IMR-90 (cell line): ENCODE measurements around the gene PCED1B. TPM values are rescaled to one million over a fixed set of nuclear protein-coding genes. Genes with fewer than 3 reads are reported as not detected.

Experiments
- ATAC-seq: fragments of 200-7000 bp; cut with Tn5 transposase; 2 replicates; pipeline ENCODE4 v1.9.1; 2020; ENCODE audit warnings: low read depth, mild to moderate bottlenecking, moderate library complexity
- BruUV-seq: library from RNA; stranded (reverse); fragments of 400-500 nt; replicated peaks from 2 replicates; lab custom pipeline; 2021; lab: Mats Ljungman, UMichigan
- CTCF ChIA-PET: fragments of 300-600 bp; formaldehyde crosslinking; extraction: SDS; loops from one replicate; lab custom pipeline; 2021; ENCODE audit warnings: antibody characterized with exemption; lab: Yijun Ruan, JAX
- POLR2A ChIA-PET: fragments of 300-600 bp; sonication (Branson Sonifier 250); formaldehyde crosslinking; loops from one replicate; lab custom pipeline; 2022; ENCODE audit warnings: antibody characterized with exemption; ENCODE audit not compliant: unreplicated experiment; lab: Charles Lee
- DNase-seq: peaks from one replicate; pipeline ENCODE4 v3.0.0; 2013
- H2AFZ ChIP-seq: replicated peaks from 2 replicates; pipeline ENCODE3; 2013; ENCODE audit warnings: low read length, mild to moderate bottlenecking; ENCODE audit not compliant: poor library complexity
- H2AK5ac ChIP-seq: 2 replicates; pipeline ENCODE4 v1.6.1; 2013; ENCODE audit warnings: low read depth, low read length, inconsistent platforms
- H2AK9ac ChIP-seq: replicated peaks from 2 replicates; pipeline ENCODE3; 2013; ENCODE audit warnings: mild to moderate bottlenecking, low read depth, low read length, moderate library complexity; ENCODE audit not compliant: poor library complexity
- H2BK120ac ChIP-seq: 2 replicates; pipeline ENCODE4 v1.6.1; 2013; ENCODE audit warnings: low read depth, low read length, inconsistent platforms
- H2BK15ac ChIP-seq: 3 replicates; pipeline ENCODE4 v1.6.1; 2013; ENCODE audit warnings: low read depth, low read length, inconsistent platforms
- H2BK20ac ChIP-seq: 2 replicates; pipeline ENCODE4 v1.6.1; 2013; ENCODE audit warnings: low read depth, mild to moderate bottlenecking, inconsistent platforms, low read length, moderate library complexity
- H2BK5ac ChIP-seq: 2 replicates; pipeline ENCODE4 v1.6.1; 2013; ENCODE audit warnings: mild to moderate bottlenecking, low read depth, low read length, inconsistent platforms; ENCODE audit not compliant: poor library complexity, severe bottlenecking
- H3K14ac ChIP-seq: replicated peaks from 2 replicates; pipeline ENCODE4 v1.6.1; 2013; ENCODE audit warnings: low read depth, low read length, inconsistent platforms
- H3K18ac ChIP-seq: 2 replicates; pipeline ENCODE4 v1.6.1; 2013; ENCODE audit warnings: low read depth, low read length, control low read depth
- H3K23ac ChIP-seq: 2 replicates; pipeline ENCODE4 v1.6.1; 2013; ENCODE audit warnings: low read depth, low read length, inconsistent platforms
- H3K27ac ChIP-seq: 2 replicates; pipeline ENCODE4 v1.5.1; 2013; ENCODE audit warnings: mild to moderate bottlenecking, control low read depth, low read length; ENCODE audit not compliant: insufficient read depth
- H3K27me3 ChIP-seq: 2 replicates; pipeline ENCODE4 v1.6.1; 2013; ENCODE audit warnings: low read length; ENCODE audit not compliant: control insufficient read depth, insufficient read depth
- H3K36me3 ChIP-seq: 2 replicates; pipeline ENCODE4 v1.6.1; 2013; ENCODE audit warnings: low read length, mixed read lengths; ENCODE audit not compliant: control insufficient read depth, insufficient read depth
- H3K4ac ChIP-seq: 2 replicates; pipeline ENCODE4 v1.6.1; 2013; ENCODE audit warnings: low read depth, low read length, inconsistent platforms
- H3K4me1 ChIP-seq: 2 replicates; pipeline ENCODE4 v1.6.1; 2013; ENCODE audit warnings: low read length, mixed read lengths; ENCODE audit not compliant: control insufficient read depth, insufficient read depth
- H3K4me2 ChIP-seq: 2 replicates; pipeline ENCODE4 v1.6.1; 2013; ENCODE audit warnings: low read depth, mild to moderate bottlenecking, control low read depth, low read length, moderate library complexity
- H3K4me3 ChIP-seq: 2 replicates; pipeline ENCODE4 v1.5.1; 2013; ENCODE audit warnings: low read depth, mild to moderate bottlenecking, control low read depth, low read length, moderate library complexity; ENCODE audit not compliant: insufficient read depth
- H3K56ac ChIP-seq: 2 replicates; pipeline ENCODE4 v1.6.1; 2013; ENCODE audit warnings: low read length, inconsistent platforms; ENCODE audit not compliant: insufficient read depth; ENCODE audit errors: extremely low read depth
- H3K79me1 ChIP-seq, 2 experiments: 2 replicates each; pipeline ENCODE4 v1.6.1; 2013; ENCODE audit warnings: low read length in 2 of 2, inconsistent platforms in 1 of 2, low read depth in 1 of 2
- H3K9ac ChIP-seq: 2 replicates; pipeline ENCODE4 v1.6.1; 2013; ENCODE audit warnings: low read depth, low read length, control low read depth
- H3K9me1 ChIP-seq: 2 replicates; pipeline ENCODE4 v1.6.1; 2013; ENCODE audit warnings: low read length, inconsistent platforms; ENCODE audit not compliant: insufficient read depth
- H3K9me3 ChIP-seq: 2 replicates; pipeline ENCODE4 v1.6.1; 2013; ENCODE audit warnings: low read length; ENCODE audit not compliant: control insufficient read depth, insufficient read depth
- H4K20me1 ChIP-seq: 2 replicates; pipeline ENCODE4 v1.6.1; 2013; ENCODE audit warnings: low read length, inconsistent platforms; ENCODE audit not compliant: insufficient read depth
- H4K5ac ChIP-seq: 2 replicates; pipeline ENCODE4 v1.6.1; 2013; ENCODE audit warnings: mild to moderate bottlenecking, low read depth, low read length, control low read depth
- H4K8ac ChIP-seq, 2 experiments: 2 replicates each; pipeline ENCODE4 v1.6.1; 2013; ENCODE audit warnings: low read depth in 2 of 2, low read length in 2 of 2, control low read depth in 1 of 2, inconsistent platforms in 1 of 2
- H4K91ac ChIP-seq: 2 replicates; pipeline ENCODE4 v1.6.1; 2013; ENCODE audit warnings: low read depth, low read length, inconsistent platforms; ENCODE audit not compliant: insufficient read depth
- RCOR1 ChIP-seq: IDR thresholded peaks from 2 replicates; pipeline ENCODE4 v1.6.1; 2012; ENCODE audit warnings: mild to moderate bottlenecking, low read length, improper control_type of control experiment; ENCODE audit not compliant: insufficient replicate concordance
- SMC3 ChIP-seq: fragments of 150-350 bp; IDR thresholded peaks from 2 replicates; pipeline ENCODE4 v1.6.1; 2016; ENCODE audit warnings: low read depth, mild to moderate bottlenecking, antibody characterized with exemption, low read length, moderate library complexity
- USF2 ChIP-seq: fragments of 150-350 bp; IDR thresholded peaks from 2 replicates; pipeline ENCODE4 v1.6.1; 2017; ENCODE audit warnings: mild to moderate bottlenecking, antibody characterized with exemption, low read length, low read depth
- WGBS, 2 experiments: methylation state at CpG; one replicate each; pipeline versions ENCODE4 v1.1.5 to v1.1.7; 2013; ENCODE audit warnings: missing lambda C conversion rate in 2 of 2; ENCODE audit not compliant: insufficient read length in 1 of 2; ENCODE audit errors: extremely low coverage in 2 of 2; 5-methylcytosine and 5-hydroxymethylcytosine counted together
- dilution Hi-C: fragments of 300-500 bp; cut with HindIII; formaldehyde crosslinking; loops from one replicate; pipeline ENCODE4 v1.14.3; 2018; ENCODE audit warnings: low sequenced_read_pairs; ENCODE audit not compliant: unreplicated experiment
- in situ Hi-C: fragments of 300-500 bp; cut with MboI; formaldehyde crosslinking; loops from 3 replicates; pipeline ENCODE4 v1.14.3; 2019; ENCODE audit warnings: low sequenced_read_pairs, inconsistent platforms, mixed read lengths
- intact Hi-C: fragments of 100-400 bp; cut with micrococcal nuclease; formaldehyde crosslinking; loops from 2 replicates; pipeline ENCODE4 v1.10.0; 2022
- polyA plus RNA-seq, 3 experiments: library from polyadenylated mRNA; depleted of rRNA; stranded (reverse); fragments of >200 nt; gene quantifications; 2 replicates each; pipeline ENCODE4 v1.2.3, GENCODE V29; 2012; ENCODE audit warnings: low replicate concordance in 1 of 3
- total RNA-seq: library from RNA; depleted of rRNA; stranded (reverse); fragments of >200 nt; gene quantifications from 2 replicates; pipeline ENCODE4 v1.2.3, GENCODE V29; 2012

The PCED1B gene
- total and polyA plus RNA-seq, 2 of the 4 experiments (the other 2 are of a cell fraction): 0.36 to 2.6 TPM

GRCh38 chr12:47145188-47145587 is 65.8 kb downstream of the PCED1B start:
- no peaks in the 10 kb centered on the region for H3K79me1 ChIP-seq
- no peak overlapping the region for H2BK120ac ChIP-seq
- H2BK15ac ChIP-seq: no peak overlapping the region
- no peak overlapping the region for H3K4ac ChIP-seq
- no peak overlapping the region for H4K5ac ChIP-seq
- H3K36me3 ChIP-seq: no peaks in the 10 kb centered on the region
- ChIA-PET POLR2A (no interaction called here), CTCF (no interaction called here)
- no peak overlapping the region for H3K4me2 ChIP-seq
- no peak for ATAC-seq
- intact Hi-C loops: loop anchor here (5.0 kb wide), 1 partner anchor 48 kb away; no protein-coding TSS in a partner anchor
- DNase-seq: no peak
- peaks cover 8% of the 10 kb centered on the region; the same call in 1 of the 2 replicates for H3K4me1 ChIP-seq
- no peak overlapping the region for H2AK9ac ChIP-seq
- no peaks in the 10 kb centered on the region for H4K20me1 ChIP-seq
- H3K9me1 ChIP-seq: 0 out of 2 replicates have a peak, but pooled peaks cover 6% of the 10 kb centered on the region
- H2BK20ac ChIP-seq: no peak overlapping the region
- H4K8ac ChIP-seq: no peak overlapping the region
- dilution Hi-C loops: no loop called here
- BruUV-seq: no TSS peak
- H3K18ac ChIP-seq: no peak overlapping the region
- H3K14ac ChIP-seq: no peak overlapping the region
- no peak overlapping the region for H3K4me3 ChIP-seq
- peaks cover 3% of the 10 kb centered on the region for H3K9me3 ChIP-seq
- no peak overlapping the region for H2BK5ac ChIP-seq
- no peak overlapping the region for H2AK5ac ChIP-seq
- H3K27ac ChIP-seq: no peak overlapping the region
- no peak overlapping the region for H4K91ac ChIP-seq
- no peak overlapping the region for H3K23ac ChIP-seq
- WGBS, 2 experiments: 92% methylated on average over 2 of the region's 4 CpGs; no CpG with 5 or more reads in 1 of the 2 experiments
- H3K56ac ChIP-seq: no peak overlapping the region
- no peak overlapping the region for H2AFZ ChIP-seq
- TF ChIP-seq SMC3 (no peak), USF2 (no peak), RCOR1 (no peak)
- in situ Hi-C loops: no loop called here
- H3K9ac ChIP-seq: no peak overlapping the region
- no peaks in the 10 kb centered on the region for H3K27me3 ChIP-seq
